Ovary (tissue), 9 donors: ENCODE results near the gene PALD1. TPM values are rescaled to one million over a fixed set of nuclear protein-coding genes. Genes with fewer than 3 reads are reported as not detected.

ENCODE experiments used
- DNase-seq, 5 donors: peaks; one replicate each; pipeline ENCODE4 v3.0.0-alpha.2; 2019 to 2020
- H3K27ac ChIP-seq, 2 donors: fragments of 200-600 bp; one replicate each; pipeline versions ENCODE4 v1.5.1 to v1.8.0; 2019 to 2022
- H3K27me3 ChIP-seq: fragments of 200-600 bp; one replicate; pipeline ENCODE4 v1.8.0; 2022
- H3K36me3 ChIP-seq: fragments of 200-600 bp; sonication (generic); one replicate; pipeline ENCODE4 v1.5.1; 2019
- H3K4me1 ChIP-seq: one replicate; pipeline ENCODE4 v1.8.1; 2013; ENCODE audit warnings: mild to moderate bottlenecking, moderate library complexity; ENCODE audit not compliant: insufficient read depth
- H3K4me3 ChIP-seq: fragments of 200-600 bp; sonication (generic); one replicate; pipeline ENCODE4 v1.5.1; 2017
- H3K9me3 ChIP-seq, 2 donors: fragments of 200-600 bp in 1 of 2; sonication (generic) in 1 of 2; one replicate each; pipeline versions ENCODE4 v1.5.1 to v1.8.1; 2013 to 2019; ENCODE audit warnings: mild to moderate bottlenecking in 1 of 2, moderate library complexity in 1 of 2
- CTCF ChIP-seq, 3 donors: fragments of 450-650 bp in 2 of 3; fragments of 200-600 bp in 1 of 3; IDR thresholded peaks; one replicate each; pipeline versions ENCODE4 v1.5.1 to v1.8.0; 2016 to 2022; ENCODE audit warnings: antibody characterized with exemption in 3 of 3, mild to moderate bottlenecking in 1 of 3
- EP300 ChIP-seq: sonication (generic); formaldehyde crosslinking; IDR thresholded peaks from one replicate; pipeline ENCODE4 v1.6.1; 2017; ENCODE audit warnings: antibody characterized with exemption
- POLR2A ChIP-seq: fragments of 450-650 bp; IDR thresholded peaks from one replicate; pipeline ENCODE4 v1.6.1; 2017; ENCODE audit warnings: antibody characterized with exemption, mild to moderate bottlenecking, moderate library complexity
- WGBS, 3 donors: extraction: QIAGEN DNeasy Blood & Tissue Kit in 1 of 3; methylation state at CpG; one replicate each; pipeline versions ENCODE4 v1.1.5 to v1.1.7; 2013 to 2017; 5-methylcytosine and 5-hydroxymethylcytosine counted together
- intact Hi-C, 4 donors: fragments of 100-400 bp; cut with DNase I; formaldehyde crosslinking; loops; one replicate each; pipeline versions ENCODE4 v1.11.0 to v1.15.1; 2022 to 2023
- polyA plus RNA-seq, 2 donors: library from polyadenylated mRNA; stranded (reverse); fragments of 200-250 nt in 1 of 2; fragments of 350-450 nt in 1 of 2; fragmentation: Illumina TruSeq in 1 of 2; extraction: RNeasy Lipid Tissue Mini Kit (QIAGEN cat#74804) in 1 of 2; gene quantifications; one replicate each; pipeline ENCODE4 v1.2.3, GENCODE V29; 2013 to 2014
- total RNA-seq, 7 donors: library from RNA; depleted of rRNA in 2 of 7; stranded (reverse); fragments of >200 nt in 2 of 7; fragmentation: NEBNext Ultra II Directional in 3 of 7; extraction: Animal tissue kit (Norgen Biotek cat#: 25700) in 3 of 7; gene quantifications; one replicate each; pipeline versions ENCODE4 v1.1.0 to v1.2.4, GENCODE V29; 2016 to 2023
- donor health status: DM: no; HTN: no; CAD: no; lungs with moderate emphysema.
- donor health status: DM: no; HTN: no; CAD: no.
- donor health status: Bipolar disorder and iron deficiency.
- donor health status: DM: yes; HTN: yes; CAD: no.
- donor health status: DM: no; HTN: no; CAD: no.
- donor health status: DM: yes; HTN: yes; CAD: no.

Gene PALD1
- total and polyA plus RNA-seq, 9 donors, result 2.2 to 10.5 (median 6.8) TPM

GRCh38 chr10:70466951-70467350 lies 11.6 kb upstream of the PALD1 start:
- TF ChIP-seq EP300 (no peak), POLR2A (no peak), CTCF (IDR thresholded peaks at IDR 0.05) (no peak)
- Histone ChIP-seq H3K4me3 (no peak overlapping the region), H3K9me3 (no peaks in the 10 kb centered on the region), H3K27me3 (no peaks in the 10 kb centered on the region), H3K36me3 (no peaks in the 10 kb centered on the region), H3K4me1 (no peaks in the 10 kb centered on the region), H3K27ac (no peak overlapping the region)
- no peak for DNase-seq
- intact Hi-C loops, result loop anchor here in 2 of 4 donors (10.0 kb wide), 1 partner anchor 288 kb away; no protein-coding TSS in a partner anchor
- WGBS, 3 donors, result 91 to 98% (median 92%) methylated on average over 3 of the region's 3 CpGs

- H3K36me3 ChIP-seq, result no peaks in the 10 kb centered on the region
- H3K27me3 ChIP-seq, result no peaks in the 10 kb centered on the region
- DNase-seq, result no peak
- H3K4me1 ChIP-seq, result peaks cover 1% of the 10 kb centered on the region
- 82 to 90% (median 89%) methylated on average over 8 of the region's 8 CpGs for WGBS, 3 donors
- no peak for TF ChIP-seq CTCF (IDR thresholded peaks at IDR 0.05)
- no peak for TF ChIP-seq EP300
- no peak for TF ChIP-seq POLR2A
- H3K4me3 ChIP-seq, result no peak overlapping the region
- no peak overlapping the region for H3K27ac ChIP-seq
- intact Hi-C loops, result no loop called here
- H3K9me3 ChIP-seq, result no peaks in the 10 kb centered on the region
Measured at GRCh38 chr10:70472799-70473454, 5.6 kb upstream of the PALD1 start.

GRCh38 chr10:70474780-70475179 lies 3.8 kb upstream of the PALD1 start:
- DNase-seq, result no peak
- TF ChIP-seq EP300 (no peak), POLR2A (no peak), CTCF (IDR thresholded peaks at IDR 0.05) (no peak)
- 91 to 94% (median 94%) methylated on average over 2 of the region's 2 CpGs for WGBS, 3 donors
- no peak overlapping the region for H3K27ac ChIP-seq
- peaks cover 4% of the 10 kb centered on the region for H3K4me1 ChIP-seq
- intact Hi-C loops, result no loop called here
- no peaks in the 10 kb centered on the region for H3K27me3 ChIP-seq
- no peaks in the 10 kb centered on the region for H3K36me3 ChIP-seq
- H3K4me3 ChIP-seq, result no peak overlapping the region
- H3K9me3 ChIP-seq, result no peaks in the 10 kb centered on the region

GRCh38 chr10:70475661-70476060 lies 2.9 kb upstream of the PALD1 start:
- DNase-seq, result no peak
- no peaks in the 10 kb centered on the region for H3K36me3 ChIP-seq
- no peak overlapping the region for H3K27ac ChIP-seq
- 82 to 83% (median 83%) methylated on average over 8 of the region's 8 CpGs for WGBS, 3 donors
- no peak overlapping the region for H3K4me3 ChIP-seq
- intact Hi-C loops, result no loop called here
- H3K9me3 ChIP-seq, result no peaks in the 10 kb centered on the region
- TF ChIP-seq POLR2A (no peak), EP300 (no peak), CTCF (IDR thresholded peaks at IDR 0.05) (no peak)
- H3K27me3 ChIP-seq, result no peaks in the 10 kb centered on the region
- H3K4me1 ChIP-seq, result peaks cover 7% of the 10 kb centered on the region
